Stimulated activated CD4-positive, alpha-beta T cell treated with anti-CD3 and anti-CD28 coated beads, Interleukin-1b, Interleukin-23, amount 100 ng/mL, for 1 hour (primary cell): Measurements from ENCODE around the gene ZSCAN5C.
"Not testable (repeated sequence)": the region's sequence is repeated elsewhere in the genome, so short reads cannot be mapped to it uniquely, and the experiment has no call there.

Experiments used
- DNase-seq, 2 donors: peaks; one replicate each; pipeline ENCODE4 v3.0.0-alpha.2; 2020; ENCODE audit warnings: low read depth in 2 of 2

The ZSCAN5C gene

GRCh38 chr19:56193981-56194640 is 8.0 kb upstream of the ZSCAN5C start:
- DNase-seq = no peak

DNA sequence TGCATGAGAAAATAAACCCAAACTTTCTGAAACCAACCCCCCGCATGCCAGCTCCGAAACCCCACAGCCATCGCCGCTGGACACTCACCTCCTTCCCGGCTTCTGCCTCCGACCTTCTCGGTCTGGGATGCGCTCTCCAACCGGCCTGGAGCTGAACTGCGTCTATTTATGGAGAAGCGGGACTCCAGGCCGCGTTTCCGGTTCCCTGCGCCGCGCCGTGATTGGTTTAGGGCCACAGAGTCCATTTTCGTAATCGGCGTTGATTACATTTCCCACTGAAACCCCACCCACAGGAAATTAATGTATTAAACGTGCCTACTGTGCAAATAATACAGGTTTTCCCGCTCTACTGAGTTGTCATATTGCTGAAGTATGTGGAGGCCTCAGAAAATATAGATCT is 4.4 kb upstream of the ZSCAN5C start, which contains the start of gene ZSCAN5B:
Gene ZSCAN5B, minus strand, starts transcription at position 138 of the 400 bp plus-strand sequence. CDS start 4,731 bp downstream, outside the sequence.
- DNase-seq = not testable (repeated sequence)

- no peak for DNase-seq
Observed at GRCh38 chr19:56199687-56200086, 2.4 kb upstream of the ZSCAN5C start.

DNA sequence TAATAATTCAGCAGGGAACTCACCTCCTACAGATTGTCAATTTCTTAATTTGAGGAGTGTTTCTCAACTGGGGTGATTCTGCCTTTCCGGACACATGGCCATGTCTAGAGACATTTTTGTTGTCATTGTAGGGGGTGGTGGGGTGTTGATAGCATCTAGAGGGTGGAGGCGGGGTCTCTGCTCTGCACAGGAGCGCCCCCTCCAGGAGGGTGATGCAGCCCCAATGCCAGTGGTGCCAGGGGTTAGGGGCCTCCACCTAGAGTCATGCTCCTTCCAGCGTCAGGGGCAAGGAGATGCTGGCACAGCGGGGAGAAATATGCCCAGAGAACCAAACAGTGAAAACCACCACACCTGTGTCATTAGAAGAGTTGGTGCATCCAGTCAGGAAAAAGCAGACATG is 5.5 kb downstream of the ZSCAN5C start:
- DNase-seq = not testable (repeated sequence)

DNA sequence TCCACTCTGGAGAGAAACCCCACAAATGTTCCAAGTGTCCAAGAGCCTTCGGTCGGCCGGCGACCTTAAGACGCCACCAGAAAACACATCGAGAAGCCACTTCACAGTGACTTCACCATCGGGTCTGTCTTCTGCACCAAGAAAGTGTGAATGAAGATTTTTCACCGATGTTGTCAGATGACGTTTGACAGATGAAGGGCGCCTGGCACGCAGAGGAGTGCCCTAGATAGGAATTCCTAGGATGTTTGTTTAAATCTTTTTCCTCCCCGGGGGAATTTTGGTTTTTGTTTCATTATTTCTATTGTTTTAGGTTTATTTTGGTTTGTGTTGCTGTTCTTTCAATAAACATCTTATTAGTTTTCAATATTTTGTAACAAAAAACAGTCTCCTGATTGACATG is 7.0 kb downstream of the ZSCAN5C start:
- DNase-seq = no peak

DNA sequence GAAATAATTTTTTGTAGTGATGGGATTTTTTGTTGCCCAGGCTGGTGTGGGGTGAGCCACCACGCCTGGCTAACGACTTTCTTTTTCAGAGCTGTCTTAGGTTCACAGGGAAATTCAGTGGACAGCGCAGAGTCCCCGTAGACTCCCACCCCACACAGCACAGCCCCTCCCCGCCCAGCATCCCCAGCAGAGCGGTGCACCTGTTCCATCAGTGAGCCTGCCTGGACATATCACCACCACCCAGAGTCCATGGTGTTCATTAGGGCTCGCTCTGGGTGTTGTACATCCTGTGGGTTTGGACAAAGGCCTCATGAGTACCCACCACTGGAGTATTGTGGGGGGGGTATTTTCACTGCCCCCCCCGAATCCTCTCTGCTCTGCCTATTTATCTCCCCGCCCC is 8.0 kb downstream of the ZSCAN5C start:
- not testable (repeated sequence) for DNase-seq

GRCh38 chr19:56211718-56212117 is 9.6 kb downstream of the ZSCAN5C start:
- DNase-seq = no peak

DNA sequence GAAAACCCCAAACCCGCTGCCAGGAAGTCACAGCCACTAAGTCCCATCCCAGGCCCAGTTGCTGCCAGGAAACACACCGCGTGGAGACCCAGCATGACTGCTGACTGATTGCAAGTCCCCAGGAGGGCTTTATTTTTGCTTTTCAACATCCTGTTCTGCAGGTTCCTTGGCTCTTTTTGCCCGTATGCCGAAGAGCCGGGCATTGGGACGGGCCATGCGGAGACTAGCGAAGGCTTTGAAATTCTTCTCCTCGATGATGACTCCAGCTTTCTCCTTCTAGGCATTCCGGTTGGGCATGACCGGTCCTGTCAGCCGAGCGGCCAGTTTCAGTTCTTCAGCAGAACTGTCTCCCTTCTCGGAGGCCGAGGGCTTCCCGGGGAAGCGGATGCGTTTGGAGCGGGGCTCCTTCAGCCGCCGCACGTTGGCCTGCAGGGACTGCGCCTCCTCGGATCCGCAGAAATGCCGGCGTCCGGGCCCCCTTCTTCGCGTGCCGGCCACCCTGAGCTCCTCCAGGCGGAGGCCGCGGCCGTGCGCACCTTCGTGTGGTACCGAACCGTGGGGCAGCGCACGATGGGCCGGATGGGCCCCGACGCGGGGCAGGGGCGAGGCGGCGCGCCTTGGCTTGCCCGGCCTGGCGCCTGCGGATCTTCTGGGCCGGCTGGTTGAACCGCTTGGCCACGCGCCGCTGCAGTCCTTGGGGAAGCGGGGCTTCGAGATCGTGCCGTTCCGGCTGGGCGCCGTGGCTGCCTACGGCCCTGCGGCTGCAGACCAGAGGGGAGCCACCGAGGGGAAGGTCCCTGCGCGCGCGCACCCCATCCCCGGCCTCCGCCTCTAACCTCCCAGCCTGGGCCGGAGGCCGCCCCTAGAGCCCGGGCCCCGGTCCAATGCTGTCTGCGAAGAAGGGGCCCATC is 15.2 kb downstream of the ZSCAN5C start:
- no peak for DNase-seq

DNA sequence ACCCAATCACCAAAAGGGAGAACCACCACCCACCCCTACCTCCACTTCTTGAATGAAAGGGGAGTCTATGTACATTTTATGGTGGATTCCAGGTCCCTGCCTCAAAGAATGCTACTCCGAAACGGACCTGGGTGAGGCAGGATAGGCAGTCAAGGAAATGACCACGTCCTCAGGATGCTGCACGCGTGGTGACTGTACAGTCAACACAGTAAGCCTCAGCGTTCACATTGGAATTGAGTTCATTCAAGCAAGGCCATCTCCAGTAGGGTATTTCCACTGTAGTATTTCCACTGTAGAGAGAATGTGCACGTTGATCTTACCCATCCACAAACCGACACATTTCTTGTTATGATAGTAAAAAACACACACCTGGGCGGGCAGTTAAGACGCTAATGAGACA is 16.9 kb downstream of the ZSCAN5C start:
- DNase-seq = no peak

- DNase-seq = not testable (repeated sequence)
Observed at GRCh38 chr19:56221442-56221841, 19.4 kb downstream of the ZSCAN5C start.

DNA sequence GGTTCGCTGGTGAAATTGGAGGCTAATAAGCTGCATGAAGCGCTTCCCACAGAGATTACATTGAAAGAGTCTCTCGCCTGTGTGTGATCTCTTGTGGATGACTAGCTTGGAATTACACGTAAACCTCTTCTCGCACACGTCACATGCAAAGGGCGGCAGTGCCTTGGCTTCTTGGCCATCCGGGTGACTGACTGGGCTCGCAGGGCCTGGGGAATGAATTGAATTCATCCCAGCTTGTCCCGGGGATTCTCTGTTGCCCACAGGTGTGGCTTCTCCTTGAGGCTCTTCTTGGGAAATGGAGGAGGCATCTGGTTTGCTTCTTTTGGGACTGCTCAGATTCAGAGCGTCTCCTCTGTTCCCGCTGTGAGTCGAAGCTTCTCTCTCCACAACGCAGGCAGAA is 19.8 kb downstream of the ZSCAN5C start:
- DNase-seq = no peak

DNA sequence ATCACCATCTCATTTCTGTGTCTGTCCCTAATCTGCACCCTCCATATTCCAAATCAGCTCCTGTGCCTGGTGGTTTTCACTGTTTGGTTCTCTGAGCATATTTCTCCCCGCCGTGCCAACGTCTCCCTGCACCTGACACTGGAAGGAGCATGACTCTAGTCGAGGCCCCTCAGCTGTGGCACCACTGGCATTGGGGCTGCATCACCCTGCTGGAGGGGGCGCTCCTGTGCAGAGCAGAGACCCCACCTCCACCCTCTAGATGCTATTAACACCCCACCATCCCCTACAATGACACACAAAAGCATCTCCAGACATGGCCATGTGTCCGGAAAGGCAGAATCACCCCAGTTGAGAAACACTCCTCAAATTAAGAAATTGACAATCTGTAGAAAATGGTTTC is 20.8 kb downstream of the ZSCAN5C start:
- DNase-seq = no peak

- DNase-seq = no peak
Observed at GRCh38 chr19:56223481-56223880, 21.4 kb downstream of the ZSCAN5C start.

DNA sequence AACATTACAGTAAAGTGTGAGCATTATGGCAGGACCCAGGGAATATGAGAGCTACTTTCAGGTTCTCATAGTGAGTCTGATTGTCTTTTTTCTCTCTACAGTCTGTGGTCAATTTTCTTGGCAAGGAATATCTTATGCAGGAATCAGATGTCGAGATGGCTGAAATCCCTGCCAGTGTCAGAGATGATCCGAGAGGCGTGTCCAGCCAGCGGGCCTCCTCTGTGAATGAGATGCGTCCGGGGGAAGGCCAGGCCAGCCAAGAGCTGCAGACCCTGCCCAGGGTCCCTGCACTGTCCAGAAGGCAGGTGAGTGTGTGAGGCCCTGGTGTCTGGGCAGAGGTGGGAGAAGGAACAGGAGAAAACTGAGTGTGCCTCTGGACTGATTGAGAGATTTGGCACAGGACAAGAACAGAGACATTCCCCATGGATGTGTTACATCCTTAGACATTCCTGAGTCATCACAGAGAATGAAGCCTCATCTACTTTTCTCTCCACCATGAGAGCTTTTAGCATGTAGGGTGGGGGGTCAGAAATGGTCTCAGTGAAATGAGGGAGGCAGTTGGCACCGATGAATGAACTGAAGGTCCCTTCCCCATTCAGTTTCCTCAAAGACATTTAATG is 43.2 kb downstream of the ZSCAN5C start:
- no peak for DNase-seq

GRCh38 chr19:56245764-56246163 is 43.7 kb downstream of the ZSCAN5C start:
- DNase-seq = not testable (repeated sequence)

DNA sequence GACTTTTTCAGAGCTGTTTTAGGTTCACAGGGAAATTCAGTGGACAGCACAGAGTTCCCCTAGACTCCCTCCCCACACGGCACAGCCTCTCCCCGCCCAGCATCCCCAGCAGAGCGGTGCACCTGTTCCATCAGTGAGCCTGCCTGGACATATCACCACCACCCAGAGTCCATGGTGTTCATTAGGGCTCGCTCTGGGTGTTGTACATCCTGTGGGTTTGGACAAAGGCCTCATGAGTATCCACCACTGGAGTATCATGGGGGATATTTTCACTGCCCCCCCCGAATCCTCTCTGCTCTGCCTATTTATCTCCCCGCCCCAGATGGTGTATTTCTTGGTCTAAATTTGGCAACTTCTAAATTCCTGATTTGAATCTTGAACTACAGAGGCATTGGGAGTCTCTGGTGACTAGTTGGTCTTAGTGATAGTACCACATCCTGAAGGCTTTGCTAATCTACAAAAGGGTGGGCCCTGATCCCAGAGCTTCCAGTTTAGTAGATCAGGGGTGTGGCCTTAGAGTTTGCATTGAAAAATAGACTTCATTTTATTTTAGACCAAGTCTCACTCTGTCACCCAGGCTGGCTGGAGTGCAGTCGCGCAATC is 46.8 kb downstream of the ZSCAN5C start:
- DNase-seq = not testable (repeated sequence)

- peak; percentile 10 to 55 for DNase-seq
Observed at GRCh38 chr19:56252699-56253422, 50.8 kb downstream of the ZSCAN5C start.

DNA sequence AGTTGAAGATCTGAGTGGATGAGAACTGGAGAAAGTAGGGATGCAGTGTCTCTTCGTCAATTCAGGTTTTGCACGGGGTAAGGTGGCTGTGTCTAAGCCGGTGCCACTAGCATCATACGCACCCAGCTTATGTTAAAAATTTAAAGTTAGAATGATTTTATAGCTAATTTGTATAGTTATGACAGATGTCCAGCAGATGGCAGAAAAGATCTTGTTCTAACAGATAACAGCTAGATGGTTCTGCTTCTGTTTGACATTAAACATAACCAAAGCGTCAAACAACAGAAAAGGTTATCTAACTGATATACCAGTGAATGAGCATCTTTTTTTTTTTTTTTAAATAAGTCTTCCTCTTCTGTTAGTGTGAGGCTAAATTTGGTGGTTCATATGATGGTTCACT is 51.7 kb downstream of the ZSCAN5C start:
- no peak for DNase-seq

DNA sequence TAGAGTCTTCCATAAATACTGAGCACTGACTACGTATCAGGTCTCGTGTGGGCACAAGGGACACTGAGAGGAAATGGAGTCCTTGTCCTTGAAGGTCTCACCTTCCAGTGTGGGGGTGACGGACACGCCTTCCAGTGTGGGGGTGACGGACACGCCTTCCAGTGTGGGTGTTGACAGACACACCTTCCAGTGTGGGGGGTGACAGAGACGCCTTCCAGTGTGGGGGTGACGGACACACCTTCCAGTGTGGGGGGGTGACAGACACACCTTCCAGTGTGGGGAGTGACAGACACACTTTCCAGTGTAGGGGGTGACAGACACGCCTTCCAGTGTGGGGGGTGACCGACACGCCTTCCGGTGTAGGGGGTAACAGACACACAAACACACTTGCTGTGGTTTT is 56.2 kb downstream of the ZSCAN5C start:
- DNase-seq = no peak
